VCaP (cell line): ENCODE data around the gene PRPF40B.

Experiments
- H3K27ac ChIP-seq: fragments of 450-650 bp; 2 replicates; pipeline ENCODE4 v1.5.1; 2017
- TF ChIP-seq, protein P1 (sequence below): fragments of 450-650 bp; conservative IDR thresholded peaks from 2 replicates; pipeline ENCODE4 v1.5.1; 2017; ENCODE audit warnings: mild to moderate bottlenecking, moderate library complexity

Gene PRPF40B

GRCh38 chr12:49648712-49649003, 25.3 kb downstream of the PRPF40B start:
- no peak overlapping the region for H3K27ac ChIP-seq
- TF ChIP-seq, protein P1, sequence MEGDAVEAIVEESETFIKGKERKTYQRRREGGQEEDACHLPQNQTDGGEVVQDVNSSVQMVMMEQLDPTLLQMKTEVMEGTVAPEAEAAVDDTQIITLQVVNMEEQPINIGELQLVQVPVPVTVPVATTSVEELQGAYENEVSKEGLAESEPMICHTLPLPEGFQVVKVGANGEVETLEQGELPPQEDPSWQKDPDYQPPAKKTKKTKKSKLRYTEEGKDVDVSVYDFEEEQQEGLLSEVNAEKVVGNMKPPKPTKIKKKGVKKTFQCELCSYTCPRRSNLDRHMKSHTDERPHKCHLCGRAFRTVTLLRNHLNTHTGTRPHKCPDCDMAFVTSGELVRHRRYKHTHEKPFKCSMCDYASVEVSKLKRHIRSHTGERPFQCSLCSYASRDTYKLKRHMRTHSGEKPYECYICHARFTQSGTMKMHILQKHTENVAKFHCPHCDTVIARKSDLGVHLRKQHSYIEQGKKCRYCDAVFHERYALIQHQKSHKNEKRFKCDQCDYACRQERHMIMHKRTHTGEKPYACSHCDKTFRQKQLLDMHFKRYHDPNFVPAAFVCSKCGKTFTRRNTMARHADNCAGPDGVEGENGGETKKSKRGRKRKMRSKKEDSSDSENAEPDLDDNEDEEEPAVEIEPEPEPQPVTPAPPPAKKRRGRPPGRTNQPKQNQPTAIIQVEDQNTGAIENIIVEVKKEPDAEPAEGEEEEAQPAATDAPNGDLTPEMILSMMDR = no peak

DNA sequence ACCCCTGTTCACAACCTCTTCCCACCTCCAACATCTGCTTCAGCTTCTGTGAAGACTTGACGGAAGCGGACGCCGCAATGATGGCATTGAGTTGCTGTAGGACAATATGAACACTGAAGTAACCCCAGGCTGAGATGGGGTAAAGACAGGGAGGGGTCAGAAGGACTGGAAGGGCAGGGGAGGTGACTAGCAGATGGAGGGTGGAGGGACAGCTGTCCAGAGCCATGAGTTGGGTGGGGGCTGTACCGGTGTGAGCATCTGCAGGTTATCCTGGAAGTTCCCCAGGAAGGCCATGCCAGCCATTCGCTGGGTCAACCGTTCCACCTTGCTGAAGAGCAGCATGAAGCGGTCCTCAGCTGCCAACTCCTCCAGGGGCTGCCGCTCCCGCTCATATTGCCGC, 26.1 kb downstream of the PRPF40B start:
- TF ChIP-seq, protein P1 = no peak
- H3K27ac ChIP-seq = no peak overlapping the region

DNA sequence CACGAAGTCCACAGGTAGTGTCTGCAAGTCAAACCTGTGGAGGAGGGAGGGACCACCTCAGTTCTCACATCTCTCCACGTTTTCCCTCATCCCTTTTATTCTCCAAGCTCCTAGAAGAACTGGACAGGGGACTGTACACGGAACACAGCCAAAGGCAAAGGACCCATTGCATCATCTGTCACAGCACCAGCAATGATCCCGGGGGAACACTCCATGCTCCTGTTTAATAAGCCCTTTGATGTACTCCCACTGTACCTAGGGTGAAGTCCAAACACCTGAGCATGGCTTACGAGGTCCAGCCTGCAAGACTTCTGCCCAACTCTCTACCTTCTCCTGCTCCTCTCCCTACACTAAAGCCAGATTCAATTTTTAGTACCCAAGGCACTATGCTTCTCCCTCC, 26.5 kb downstream of the PRPF40B start:
- no peak overlapping the region for H3K27ac ChIP-seq
- TF ChIP-seq, protein P1 = no peak

DNA sequence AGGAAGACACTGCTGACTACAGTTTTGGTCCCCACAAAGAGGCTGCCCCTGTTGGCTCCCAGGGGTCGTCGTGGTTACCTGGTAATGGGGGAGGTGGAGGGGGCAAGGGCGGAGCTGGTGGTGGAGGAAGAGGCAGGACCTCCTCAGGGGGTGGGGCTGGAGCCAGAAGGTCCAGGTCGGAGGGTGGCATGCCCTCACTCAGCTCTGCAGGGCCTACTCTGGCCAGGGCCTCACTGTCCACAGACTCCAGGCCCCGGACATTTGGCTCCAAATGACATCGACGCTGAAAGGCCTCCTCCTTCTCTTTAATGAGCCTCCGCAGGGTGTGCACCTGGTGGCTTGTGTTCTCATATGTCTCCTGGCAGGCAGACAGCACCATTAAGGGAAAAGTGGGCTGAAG, 28.5 kb downstream of the PRPF40B start:
- no peak overlapping the region for H3K27ac ChIP-seq
- TF ChIP-seq, protein P1 = no peak

GRCh38 chr12:49652921-49653520, 29.7 kb downstream of the PRPF40B start:
- TF ChIP-seq, protein P1 = no peak
- H3K27ac ChIP-seq = no peak overlapping the region

GRCh38 chr12:49654715-49655114, 31.4 kb downstream of the PRPF40B start:
- TF ChIP-seq, protein P1 = no peak

GRCh38 chr12:49655595-49656236, 32.4 kb downstream of the PRPF40B start:
- TF ChIP-seq, protein P1 = no peak
- no peak overlapping the region for H3K27ac ChIP-seq

More at GRCh38 chr12:49654715-49655114, 31.4 kb downstream of the PRPF40B start:
- H3K27ac ChIP-seq = no peak overlapping the region
